H9 (cell line): ENCODE data around the gene ECSIT. TPM values are rescaled to one million over a fixed set of nuclear protein-coding genes. Genes with fewer than 3 reads are reported as not detected.
"Not testable (repeated sequence)": the region's sequence is repeated elsewhere in the genome, so short reads cannot be mapped to it uniquely, and the experiment has no call there.

Experiments used
- DNase-seq: peaks from one replicate; pipeline ENCODE4 v3.0.0-alpha.2; 2017
- H2AFZ ChIP-seq: one replicate; pipeline ENCODE4 v1.6.1; 2013; ENCODE audit warnings: mild to moderate bottlenecking, low read length, control low read depth, moderate library complexity
- H2AK5ac ChIP-seq: 2 replicates; pipeline ENCODE4 v1.6.1; 2013; ENCODE audit warnings: low read length, control low read depth, mixed read lengths; ENCODE audit not compliant: insufficient read length
- H2BK120ac ChIP-seq: one replicate; pipeline ENCODE4 v1.6.1; 2013; ENCODE audit warnings: low read depth, mild to moderate bottlenecking, low read length, control low read depth, inconsistent platforms; ENCODE audit not compliant: poor library complexity, severe bottlenecking
- H2BK12ac ChIP-seq: 2 replicates; pipeline ENCODE4 v1.6.1; 2013; ENCODE audit warnings: low read length, control low read depth, mixed read lengths, low read depth; ENCODE audit not compliant: insufficient read length
- H2BK15ac ChIP-seq: 2 replicates; pipeline ENCODE4 v1.6.1; 2013; ENCODE audit warnings: low read depth, low read length, control low read depth
- H2BK20ac ChIP-seq: one replicate; pipeline ENCODE4 v1.6.1; 2013; ENCODE audit warnings: low read depth, mild to moderate bottlenecking, low read length, control low read depth, inconsistent platforms; ENCODE audit not compliant: poor library complexity, severe bottlenecking
- H2BK5ac ChIP-seq: 2 replicates; pipeline ENCODE4 v1.6.1; 2013; ENCODE audit warnings: low read length, control low read depth, mixed read lengths; ENCODE audit not compliant: insufficient read length
- H3K14ac ChIP-seq: 2 replicates; pipeline ENCODE4 v1.6.1; 2013; ENCODE audit warnings: low read length, control low read depth; ENCODE audit not compliant: insufficient read depth
- H3K18ac ChIP-seq: 2 replicates; pipeline ENCODE4 v1.6.1; 2013; ENCODE audit warnings: low read depth, mild to moderate bottlenecking, mixed read lengths, low read length, control low read depth; ENCODE audit not compliant: insufficient read length
- H3K23ac ChIP-seq: 2 replicates; pipeline ENCODE4 v1.6.1; 2013; ENCODE audit warnings: low read length, control low read depth, mixed read lengths, low read depth; ENCODE audit not compliant: insufficient read length
- H3K23me2 ChIP-seq: 2 replicates; pipeline ENCODE4 v1.6.1; 2013; ENCODE audit warnings: low read depth, mild to moderate bottlenecking, mixed read lengths, low read length, control low read depth; ENCODE audit not compliant: insufficient read length, poor library complexity, severe bottlenecking
- H3K27ac ChIP-seq: 2 replicates; pipeline ENCODE4 v1.5.1; 2013; ENCODE audit warnings: low read length, control low read depth, mixed read lengths, low read depth; ENCODE audit not compliant: insufficient read length
- H3K27me3 ChIP-seq: 2 replicates; pipeline ENCODE4 v1.6.1; 2013; ENCODE audit warnings: low read length, control low read depth, inconsistent platforms; ENCODE audit not compliant: insufficient read depth
- H3K4ac ChIP-seq: 2 replicates; pipeline ENCODE4 v1.6.1; 2013; ENCODE audit warnings: low read depth, mild to moderate bottlenecking, control low read depth, inconsistent platforms, low read length, moderate library complexity
- H3K4me1 ChIP-seq: 2 replicates; pipeline ENCODE4 v1.6.1; 2013; ENCODE audit warnings: low read length, control low read depth, inconsistent platforms; ENCODE audit not compliant: insufficient read depth
- H3K4me2 ChIP-seq: 2 replicates; pipeline ENCODE4 v1.6.1; 2013; ENCODE audit warnings: low read length, control low read depth, mixed read lengths; ENCODE audit not compliant: insufficient read length, insufficient read depth
- H3K56ac ChIP-seq: 2 replicates; pipeline ENCODE4 v1.6.1; 2013; ENCODE audit warnings: low read depth, mild to moderate bottlenecking, mixed read lengths, low read length, control low read depth; ENCODE audit not compliant: insufficient read length
- H3K79me1 ChIP-seq: 2 replicates; pipeline ENCODE4 v1.6.1; 2013; ENCODE audit warnings: low read depth, mild to moderate bottlenecking, moderate library complexity, low read length, control low read depth, inconsistent platforms; ENCODE audit not compliant: insufficient read depth, poor library complexity, severe bottlenecking
- H3K79me2 ChIP-seq: 2 replicates; pipeline ENCODE4 v1.6.1; 2013; ENCODE audit warnings: low read length, control low read depth, inconsistent platforms; ENCODE audit not compliant: insufficient read depth
- H3K9ac ChIP-seq: 2 replicates; pipeline ENCODE4 v1.6.1; 2013; ENCODE audit warnings: low read length, control low read depth, mixed read lengths; ENCODE audit not compliant: insufficient read length; ENCODE audit errors: extremely low read depth
- H3K9me3 ChIP-seq: one replicate; pipeline ENCODE4 v1.6.1; 2013; ENCODE audit warnings: low read depth, low read length, inconsistent platforms; ENCODE audit not compliant: control insufficient read depth
- H3T11ph ChIP-seq: one replicate; pipeline ENCODE4 v1.6.1; 2013; ENCODE audit warnings: mild to moderate bottlenecking, low read length, control low read depth, inconsistent platforms
- H4K20me1 ChIP-seq: one replicate; pipeline ENCODE4 v1.6.1; 2013; ENCODE audit not compliant: control insufficient read depth, insufficient read length, insufficient read depth
- H4K5ac ChIP-seq: 2 replicates; pipeline ENCODE4 v1.6.1; 2013; ENCODE audit warnings: low read depth, mild to moderate bottlenecking, mixed read lengths, low read length, control low read depth; ENCODE audit not compliant: insufficient read length
- H4K8ac ChIP-seq: replicated peaks from 2 replicates; pipeline ENCODE4 v1.6.1; 2013; ENCODE audit warnings: low read length, control low read depth, mixed read lengths, low read depth; ENCODE audit not compliant: insufficient read length
- H4K91ac ChIP-seq: 2 replicates; pipeline ENCODE4 v1.6.1; 2013; ENCODE audit warnings: low read depth, mild to moderate bottlenecking, moderate library complexity, mixed read lengths, low read length, control low read depth; ENCODE audit not compliant: insufficient read length
- H3K27ac Mint-ChIP-seq, 3 experiments: 2 replicates in 2 of 3; 3 replicates in 1 of 3; pipeline ENCODE4 v1.8.0; 2020 to 2021; ENCODE audit warnings: mixed read lengths in 3 of 3, mild to moderate bottlenecking in 1 of 3, moderate library complexity in 1 of 3
- H3K27me3 Mint-ChIP-seq: 2 replicates; pipeline ENCODE4 v1.8.0; 2021; ENCODE audit warnings: low read depth, mild to moderate bottlenecking, moderate library complexity, mixed read lengths
- H3K36me3 Mint-ChIP-seq, 3 experiments: 2 replicates in 2 of 3; 3 replicates in 1 of 3; pipeline ENCODE4 v1.8.0; 2020 to 2021; ENCODE audit warnings: low read depth in 3 of 3, mixed read lengths in 3 of 3; ENCODE audit not compliant: insufficient read depth in 1 of 3
- H3K4me1 Mint-ChIP-seq, 2 experiments: 2 replicates each; pipeline ENCODE4 v1.8.0; 2020; ENCODE audit warnings: mixed read lengths in 2 of 2
- H3K4me3 Mint-ChIP-seq, 2 experiments: 2 replicates in 1 of 2; 3 replicates in 1 of 2; pipeline ENCODE4 v1.8.0; 2020 to 2021; ENCODE audit warnings: mild to moderate bottlenecking in 2 of 2, mixed read lengths in 2 of 2, moderate library complexity in 1 of 2
- H3K9me3 Mint-ChIP-seq, 2 experiments: 2 replicates in 1 of 2; 3 replicates in 1 of 2; pipeline ENCODE4 v1.8.0; 2020; ENCODE audit warnings: mild to moderate bottlenecking in 2 of 2, mixed read lengths in 2 of 2, moderate library complexity in 1 of 2
- WGBS: extraction: QIAGEN DNeasy Blood & Tissue Kit; methylation state at CpG from one replicate; pipeline ENCODE4 v1.1.7; 2013; ENCODE audit warnings: missing lambda C conversion rate, low lambda C conversion rate, mixed read lengths; ENCODE audit not compliant: insufficient read length; ENCODE audit errors: extremely low coverage; 5-methylcytosine and 5-hydroxymethylcytosine counted together
- total RNA-seq: library from RNA; stranded (reverse); gene quantifications from 2 replicates; pipeline ENCODE4 v1.2.1, GENCODE V29; 2021

Gene ECSIT
- total RNA-seq, 1 experiment from 2014 or later, result 42.4 TPM

- H3K79me2 ChIP-seq, H3K4me1 Mint-ChIP-seq, H3K9me3 ChIP-seq, H3K27ac Mint-ChIP-seq, H3K9ac ChIP-seq, DNase-seq, H4K20me1 ChIP-seq, H3K4me3 Mint-ChIP-seq, H2BK12ac ChIP-seq, H3T11ph ChIP-seq, H3K23ac ChIP-seq, H3K4ac ChIP-seq, H3K36me3 Mint-ChIP-seq, H3K23me2 ChIP-seq, H3K14ac ChIP-seq, H2BK120ac ChIP-seq, H2AFZ ChIP-seq, H4K91ac ChIP-seq, H2BK5ac ChIP-seq, H3K4me1 ChIP-seq, H4K5ac ChIP-seq, H2BK15ac ChIP-seq, H3K27me3 ChIP-seq, H3K27me3 Mint-ChIP-seq, H4K8ac ChIP-seq, H3K56ac ChIP-seq, H2BK20ac ChIP-seq, H3K79me1 ChIP-seq, H3K18ac ChIP-seq, H3K27ac ChIP-seq, H3K4me2 ChIP-seq, H2AK5ac ChIP-seq, H3K9me3 Mint-ChIP-seq: not testable (repeated sequence)
- no CpG with 5 or more reads among the region's 6 CpGs for WGBS
Measured at GRCh38 chr19:11564082-11564807, 35.3 kb upstream of the ECSIT start.
